ENCODE results near the gene PSME4. TPM values are rescaled to one million over a fixed set of nuclear protein-coding genes. Genes with fewer than 3 reads are reported as not detected.
A peak's percentile ranks its signal among the peaks of the same experiment; 100 is the strongest.

Gene PSME4
- polyA plus RNA-seq, 3 donors = 2.1 to 17.7 (median 3.1) TPM

DNA sequence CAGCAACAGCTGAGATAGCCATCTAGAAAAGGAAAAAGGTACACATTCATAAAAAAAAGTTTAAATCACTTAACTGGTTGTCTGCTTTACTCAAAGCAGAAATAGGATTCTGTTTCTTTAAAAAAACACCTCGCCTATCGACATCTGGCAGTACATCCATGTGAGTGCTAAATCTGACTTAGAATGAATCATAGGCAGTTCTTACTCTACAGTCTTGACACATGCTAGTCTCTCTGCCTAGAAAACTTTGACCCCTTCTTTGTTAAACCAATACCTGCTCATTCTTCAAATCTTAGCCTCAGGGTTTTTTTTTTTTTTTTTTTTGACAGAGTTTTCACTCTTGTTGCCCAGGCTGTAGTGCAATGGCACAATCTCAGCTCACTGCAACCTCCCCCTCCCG lies 73.9 kb downstream of the PSME4 start:
- H3K27ac Mint-ChIP-seq = peak overlapping the region in 1 of 7 donors; percentile 50
- H3K9me3 Mint-ChIP-seq = no peaks in the 10 kb centered on the region
- no peak overlapping the region for H3K4me3 Mint-ChIP-seq
- 90% methylated on average over 2 of the region's 3 CpGs for WGBS (ENCODE audit: insufficient coverage)
- Histone ChIP-seq H3K27me3 (ENCODE audit: control insufficient read depth in 2 of 2, insufficient read depth in 2 of 2, low read length in 2 of 2) (no peaks in the 10 kb centered on the region), H3K4me1 (ENCODE audit: control insufficient read depth in 1 of 2, insufficient read depth in 2 of 2, low read length in 2 of 2) (no peaks in the 10 kb centered on the region), H3K9ac (ENCODE audit: insufficient read depth, low read length, poor library complexity, severe bottlenecking) (no peak overlapping the region), H3K36me3 (replicated peaks in 1 of 2; ENCODE audit: control insufficient read depth in 1 of 2, insufficient read depth in 2 of 2, low read length in 2 of 2) (peaks cover 90 to 100% of the 10 kb centered on the region in 2 donors), H3K9me3 (replicated peaks in 1 of 2; ENCODE audit: control insufficient read depth in 1 of 2, insufficient read depth in 1 of 2, low read length in 2 of 2) (no peaks in the 10 kb centered on the region), H3K27ac (ENCODE audit: low read depth in 1 of 2, low read length in 2 of 2) (no peak overlapping the region), H3K4me3 (replicated peaks in 1 of 3; ENCODE audit: low read depth in 2 of 3, low read length in 3 of 3) (no peak overlapping the region), H4K20me1 (ENCODE audit: insufficient read depth, low read length) (no peaks in the 10 kb centered on the region), H3K4me2 (replicated peaks; ENCODE audit: extremely low read depth, low read length, poor library complexity, severe bottlenecking) (no peak overlapping the region), H3K79me2 (ENCODE audit: insufficient read depth, low read length) (no peaks in the 10 kb centered on the region), H2AFZ (ENCODE audit: insufficient read depth, low read depth, low read length, poor library complexity, severe bottlenecking) (no peak overlapping the region)
- peaks cover 75 to 76% of the 10 kb centered on the region in 2 donors for H3K36me3 Mint-ChIP-seq
- intact Hi-C loops (cut with micrococcal nuclease) = no loop called here
- no peaks in the 10 kb centered on the region for H3K4me1 Mint-ChIP-seq
- no peaks in the 10 kb centered on the region for H3K27me3 Mint-ChIP-seq (ENCODE audit: low read depth in 3 of 3)
- no peak for TF ChIP-seq CTCF (IDR thresholded peaks at IDR 0.05)
- DNase-seq = no peak

- Histone ChIP-seq H3K4me3 (replicated peaks in 1 of 3; ENCODE audit: low read depth in 2 of 3, low read length in 3 of 3) (no peak overlapping the region), H3K79me2 (ENCODE audit: insufficient read depth, low read length) (no peaks in the 10 kb centered on the region), H2AFZ (ENCODE audit: insufficient read depth, low read depth, low read length, poor library complexity, severe bottlenecking) (no peak overlapping the region), H3K4me2 (replicated peaks; ENCODE audit: extremely low read depth, low read length, poor library complexity, severe bottlenecking) (no peak overlapping the region), H3K9ac (ENCODE audit: insufficient read depth, low read length, poor library complexity, severe bottlenecking) (no peak overlapping the region), H3K36me3 (replicated peaks in 1 of 2; ENCODE audit: control insufficient read depth in 1 of 2, insufficient read depth in 2 of 2, low read length in 2 of 2) (peaks cover 89 to 96% of the 10 kb centered on the region in 2 donors), H3K4me1 (ENCODE audit: control insufficient read depth in 1 of 2, insufficient read depth in 2 of 2, low read length in 2 of 2) (no peaks in the 10 kb centered on the region), H3K27ac (ENCODE audit: low read depth in 1 of 2, low read length in 2 of 2) (no peak overlapping the region), H4K20me1 (ENCODE audit: insufficient read depth, low read length) (no peaks in the 10 kb centered on the region), H3K9me3 (replicated peaks in 1 of 2; ENCODE audit: control insufficient read depth in 1 of 2, insufficient read depth in 1 of 2, low read length in 2 of 2) (no peaks in the 10 kb centered on the region), H3K27me3 (ENCODE audit: control insufficient read depth in 2 of 2, insufficient read depth in 2 of 2, low read length in 2 of 2) (no peaks in the 10 kb centered on the region)
- H3K27me3 Mint-ChIP-seq (ENCODE audit: low read depth in 3 of 3) = peaks cover 0 to 2% (median 0%) of the 10 kb centered on the region in 3 donors
- H3K9me3 Mint-ChIP-seq = no peaks in the 10 kb centered on the region
- peaks cover 81 to 91% of the 10 kb centered on the region in 2 donors for H3K36me3 Mint-ChIP-seq
- WGBS (ENCODE audit: insufficient coverage) = 100% methylated on average over 1 of the region's 5 CpGs
- H3K4me3 Mint-ChIP-seq = no peak overlapping the region
- H3K27ac Mint-ChIP-seq = no peak overlapping the region
- no peak for DNase-seq
- no peaks in the 10 kb centered on the region for H3K4me1 Mint-ChIP-seq
- TF ChIP-seq CTCF (IDR thresholded peaks at IDR 0.05) = no peak
- intact Hi-C loops (cut with micrococcal nuclease) = loop anchor here in 1 of 2 donors (10.0 kb wide), 1 partner anchor 48 kb away; no protein-coding TSS in a partner anchor
Observed at GRCh38 chr2:53886406-53887280, 84.2 kb downstream of the PSME4 start.
